ENCODE measurements around the gene WDR36.
"Not testable (repeated sequence)": the region's sequence is repeated elsewhere in the genome, so short reads cannot be mapped to it uniquely, and the experiment has no call there.

The WDR36 gene

GRCh38 chr5:111141471-111141870, 49.3 kb downstream of the WDR36 start:
- not testable (repeated sequence) for DNase-seq

GRCh38 chr5:111142932-111143331, 50.8 kb downstream of the WDR36 start:
- no peak for DNase-seq

GRCh38 chr5:111143910-111144309, 51.8 kb downstream of the WDR36 start:
- DNase-seq, result peak; percentile 70

- DNase-seq, result no peak
These were observed 52.3 kb downstream of the WDR36 start for GRCh38 chr5:111144352-111144930.

- no peak for DNase-seq
These were observed 53.9 kb downstream of the WDR36 start for GRCh38 chr5:111146053-111146452.

GRCh38 chr5:111147502-111147901, 55.4 kb downstream of the WDR36 start:
- no peak for DNase-seq

GRCh38 chr5:111151998-111152397, 59.9 kb downstream of the WDR36 start:
- no peak for DNase-seq

- no peak for DNase-seq
These were observed 61.3 kb downstream of the WDR36 start for GRCh38 chr5:111153483-111153882.

GRCh38 chr5:111153945-111154344, 61.8 kb downstream of the WDR36 start:
- no peak for DNase-seq

- DNase-seq, result peak; percentile 48
These were observed 66.1 kb downstream of the WDR36 start for GRCh38 chr5:111158105-111158744.

- no peak for DNase-seq
These were observed 67.7 kb downstream of the WDR36 start for GRCh38 chr5:111159845-111160244.

- no peak for DNase-seq
These were observed 70.9 kb downstream of the WDR36 start for GRCh38 chr5:111163000-111163399.

- DNase-seq, result no peak
These were observed 72.9 kb downstream of the WDR36 start for GRCh38 chr5:111165058-111165457.

- no peak for DNase-seq
These were observed 75.4 kb downstream of the WDR36 start for GRCh38 chr5:111167551-111167950.

- DNase-seq, result no peak
These were observed 76.5 kb downstream of the WDR36 start for GRCh38 chr5:111168608-111169007.

GRCh38 chr5:111169269-111169668, 77.1 kb downstream of the WDR36 start:
- DNase-seq, result no peak

- no peak for DNase-seq
These were observed 78.1 kb downstream of the WDR36 start for GRCh38 chr5:111170279-111170678.

- no peak for DNase-seq
These were observed 80.4 kb downstream of the WDR36 start for GRCh38 chr5:111172504-111172903.

GRCh38 chr5:111173476-111173875, 81.3 kb downstream of the WDR36 start:
- DNase-seq, result no peak

Data from T1000 (cell line).